Measurements from ENCODE around the gene GNG12.

Gene GNG12

DNA sequence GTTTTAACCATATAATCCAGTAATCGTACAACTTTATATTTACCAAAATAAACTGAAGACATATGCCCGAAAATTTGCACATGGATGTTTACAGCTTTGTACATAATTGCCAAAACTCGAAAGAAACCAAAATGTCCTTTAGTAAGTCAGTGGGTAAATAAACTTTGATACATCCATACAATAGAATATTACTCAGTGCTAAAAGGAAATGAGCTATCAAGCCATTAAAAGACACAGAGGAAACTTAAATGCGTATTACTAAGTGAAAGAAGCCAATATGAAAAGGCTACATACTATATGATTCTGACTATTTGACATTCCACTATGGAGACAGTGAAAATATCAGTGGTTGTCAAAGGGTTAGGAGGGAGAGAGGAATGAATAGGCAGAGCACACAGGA lies 23.4 kb downstream of the GNG12 start:
- H3K27ac ChIP-seq = no peak overlapping the region
- no peak for DNase-seq (ENCODE audit: low spot score)
- TF ChIP-seq, protein P1, sequence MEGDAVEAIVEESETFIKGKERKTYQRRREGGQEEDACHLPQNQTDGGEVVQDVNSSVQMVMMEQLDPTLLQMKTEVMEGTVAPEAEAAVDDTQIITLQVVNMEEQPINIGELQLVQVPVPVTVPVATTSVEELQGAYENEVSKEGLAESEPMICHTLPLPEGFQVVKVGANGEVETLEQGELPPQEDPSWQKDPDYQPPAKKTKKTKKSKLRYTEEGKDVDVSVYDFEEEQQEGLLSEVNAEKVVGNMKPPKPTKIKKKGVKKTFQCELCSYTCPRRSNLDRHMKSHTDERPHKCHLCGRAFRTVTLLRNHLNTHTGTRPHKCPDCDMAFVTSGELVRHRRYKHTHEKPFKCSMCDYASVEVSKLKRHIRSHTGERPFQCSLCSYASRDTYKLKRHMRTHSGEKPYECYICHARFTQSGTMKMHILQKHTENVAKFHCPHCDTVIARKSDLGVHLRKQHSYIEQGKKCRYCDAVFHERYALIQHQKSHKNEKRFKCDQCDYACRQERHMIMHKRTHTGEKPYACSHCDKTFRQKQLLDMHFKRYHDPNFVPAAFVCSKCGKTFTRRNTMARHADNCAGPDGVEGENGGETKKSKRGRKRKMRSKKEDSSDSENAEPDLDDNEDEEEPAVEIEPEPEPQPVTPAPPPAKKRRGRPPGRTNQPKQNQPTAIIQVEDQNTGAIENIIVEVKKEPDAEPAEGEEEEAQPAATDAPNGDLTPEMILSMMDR (IDR thresholded peaks at IDR 0.05) = no peak
- H3K4me3 ChIP-seq = no peak overlapping the region

DNA sequence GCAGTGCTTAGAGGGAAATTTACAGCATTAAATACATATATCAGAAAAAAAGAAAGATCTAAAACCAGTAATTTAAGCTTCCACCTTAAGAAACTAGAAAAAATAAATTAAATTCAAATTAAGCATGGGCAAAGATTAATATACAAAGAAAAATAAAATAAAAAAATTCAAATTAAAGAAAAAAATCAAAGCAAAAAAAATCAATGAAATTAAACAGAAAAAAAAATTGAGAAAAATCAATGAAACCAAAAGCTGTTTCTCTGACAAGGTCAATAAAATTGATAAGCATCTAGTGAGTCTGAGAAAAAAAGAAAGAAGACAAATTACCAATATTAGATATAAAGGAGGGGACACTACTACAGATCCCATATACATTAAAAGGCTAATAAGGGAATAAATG lies 26.0 kb downstream of the GNG12 start:
- DNase-seq (ENCODE audit: low spot score) = no peak
- no peak overlapping the region for H3K27ac ChIP-seq
- H3K4me3 ChIP-seq = no peak overlapping the region
- TF ChIP-seq, protein P1 (IDR thresholded peaks at IDR 0.05) = no peak

DNA sequence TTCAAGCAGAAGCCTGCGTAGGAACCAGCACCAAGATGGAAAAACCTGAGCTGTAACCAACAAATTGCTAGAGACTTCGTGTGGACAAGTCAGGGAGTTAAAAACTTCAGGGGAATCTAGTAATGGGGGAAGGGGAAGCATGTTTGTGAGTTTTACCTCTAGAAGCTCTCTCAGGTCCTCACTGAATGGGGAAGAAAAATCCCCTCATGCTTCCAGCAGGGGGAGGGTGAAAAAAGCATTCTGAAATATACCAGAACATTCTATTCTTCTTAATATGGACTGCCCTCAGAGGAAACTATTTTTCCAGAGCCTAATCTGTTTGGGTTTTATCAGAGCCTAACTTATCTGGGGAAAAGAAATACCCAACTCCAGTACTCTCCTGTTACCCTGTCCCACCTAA lies 28.6 kb downstream of the GNG12 start:
- H3K4me3 ChIP-seq = no peak overlapping the region
- H3K27ac ChIP-seq = peak overlapping the region; percentile 6 to 30
- no peak for DNase-seq (ENCODE audit: low spot score)
- TF ChIP-seq, protein P1 (IDR thresholded peaks at IDR 0.05) = no peak

DNA sequence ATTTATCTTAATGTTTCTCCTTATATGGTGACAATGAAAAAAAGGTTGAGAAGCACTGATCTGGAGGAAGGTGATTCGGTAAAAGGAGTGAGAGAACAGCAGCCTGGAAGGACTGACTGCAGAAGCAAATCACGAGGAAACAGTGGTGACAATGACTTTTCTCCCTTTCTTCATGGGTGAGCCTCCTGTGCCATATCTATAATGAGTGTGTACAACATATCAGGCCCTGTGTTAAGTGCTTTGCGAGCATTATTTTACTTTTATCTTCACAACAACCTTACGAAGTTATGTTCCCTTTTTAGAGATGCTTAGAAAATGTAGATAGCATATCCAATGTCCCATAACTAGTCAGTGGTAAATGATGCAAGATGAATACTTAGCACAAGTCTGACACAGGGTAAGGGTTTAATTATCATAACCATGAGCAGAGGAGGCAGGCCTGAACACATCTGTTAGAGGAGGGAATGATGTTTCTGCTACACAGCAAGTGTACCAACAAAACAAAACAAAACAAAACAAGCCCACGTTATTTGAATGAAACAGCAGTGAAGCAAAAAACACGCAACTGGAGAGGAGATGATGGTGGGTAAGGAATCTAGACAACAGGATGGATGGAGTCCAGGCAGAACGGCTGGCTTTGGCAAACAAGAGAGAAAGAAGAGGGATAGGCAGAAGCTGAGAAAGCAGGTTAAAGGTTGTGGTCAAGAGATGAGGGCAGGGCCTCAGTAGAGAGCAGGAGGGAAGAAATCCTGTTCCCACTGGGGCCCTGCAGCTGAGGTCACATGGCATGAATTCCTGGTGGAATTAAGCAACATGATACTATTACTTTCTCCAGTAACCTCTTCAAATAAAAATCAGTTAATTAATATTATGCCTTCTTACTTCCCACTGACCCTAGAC lies 29.6 kb downstream of the GNG12 start:
- TF ChIP-seq, protein P1 (IDR thresholded peaks at IDR 0.05) = no peak
- no peak for DNase-seq (ENCODE audit: low spot score)
- H3K4me3 ChIP-seq = peak overlapping the region; percentile 8
- H3K27ac ChIP-seq = peak overlapping the region in 1 of 2 donors; percentile 17

DNA sequence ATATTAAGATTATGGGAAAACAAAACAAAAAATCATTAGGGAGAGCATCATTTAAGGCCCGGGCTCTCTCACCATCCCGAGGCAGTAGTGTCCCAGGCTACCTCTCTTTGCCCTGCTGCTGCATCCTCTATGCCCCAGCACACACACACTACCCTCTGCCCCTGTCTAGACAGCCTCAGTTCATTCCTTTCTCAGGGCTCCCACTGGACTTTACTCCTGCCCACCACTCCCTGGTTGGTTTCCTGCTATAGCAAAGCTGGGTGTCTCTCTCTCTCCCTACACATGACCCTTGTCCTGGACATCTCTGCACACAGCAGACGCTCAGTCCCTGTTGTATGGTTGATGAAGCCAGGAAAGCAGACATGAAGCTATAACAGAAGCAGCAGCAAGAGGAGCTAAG lies 30.7 kb downstream of the GNG12 start:
- Histone ChIP-seq H3K27ac (peak overlapping the region in 1 of 2 donors; percentile 6), H3K4me3 (no peak overlapping the region)
- DNase-seq (ENCODE audit: low spot score) = no peak
- TF ChIP-seq, protein P1 (IDR thresholded peaks at IDR 0.05) = no peak

DNA sequence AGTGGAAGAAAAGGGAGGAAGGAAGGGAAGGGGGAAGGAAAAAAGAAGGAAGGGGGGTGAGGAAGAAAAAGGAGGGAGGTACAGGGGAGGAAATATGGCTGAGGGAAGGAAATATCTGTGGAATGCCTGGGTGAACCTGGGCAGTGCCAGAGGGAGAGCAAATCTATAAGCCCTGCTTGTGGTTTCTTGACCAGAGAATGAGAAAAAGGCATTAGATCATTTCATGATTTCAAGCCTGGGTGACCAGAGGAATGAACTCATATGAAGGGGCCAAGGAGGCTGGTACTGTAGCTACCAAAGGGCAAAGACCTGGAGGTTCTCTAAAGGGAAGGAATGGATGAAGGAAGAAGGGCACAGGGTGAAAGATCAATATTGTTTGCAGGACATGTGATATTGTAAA lies 31.4 kb downstream of the GNG12 start:
- no peak overlapping the region for H3K27ac ChIP-seq
- DNase-seq (ENCODE audit: low spot score) = no peak
- TF ChIP-seq, protein P1 (IDR thresholded peaks at IDR 0.05) = no peak

More for the DNA sequence above, 31.4 kb downstream of the GNG12 start:
- no peak overlapping the region for H3K4me3 ChIP-seq
